ENCODE data around the gene TMEM170B.

TMEM170B gene

GRCh38 chr6:11622156-11622555 is 84.6 kb downstream of the TMEM170B start:
- no peak for DNase-seq

- DNase-seq, result no peak
Measured at GRCh38 chr6:11623272-11623671, 85.7 kb downstream of the TMEM170B start.

GRCh38 chr6:11625302-11625701 is 87.8 kb downstream of the TMEM170B start:
- DNase-seq, result no peak

GRCh38 chr6:11626356-11626755 is 88.8 kb downstream of the TMEM170B start:
- no peak for DNase-seq

GRCh38 chr6:11628562-11628961 is 91.0 kb downstream of the TMEM170B start:
- no peak for DNase-seq

GRCh38 chr6:11631008-11631407 is 93.5 kb downstream of the TMEM170B start:
- no peak for DNase-seq

GRCh38 chr6:11631539-11631938 is 94.0 kb downstream of the TMEM170B start:
- DNase-seq, result no peak

GRCh38 chr6:11632231-11632630 is 94.7 kb downstream of the TMEM170B start:
- no peak for DNase-seq

GRCh38 chr6:11632795-11633511 is 95.4 kb downstream of the TMEM170B start:
- DNase-seq, result no peak

Data from NCI-H748 treated with DMSO at 0.1 percent for 48 hours (cell line).